Measurements from ENCODE around the gene MLLT1. TPM values are rescaled to one million over a fixed set of nuclear protein-coding genes. Genes with fewer than 3 reads are reported as not detected.
"Not testable (repeated sequence)": the region's sequence is repeated elsewhere in the genome, so short reads cannot be mapped to it uniquely, and the experiment has no call there.

MLLT1 gene
- total RNA-seq, 1 donor from 2014 or later, result 59.2 TPM

- H3K36me3 Mint-ChIP-seq (ENCODE audit: low read depth, unreplicated experiment), result peaks cover 9% of the 10 kb centered on the region
- TF ChIP-seq CTCF (IDR thresholded peaks at IDR 0.05; ENCODE audit: unreplicated experiment), result no peak
- peaks cover 24% of the 10 kb centered on the region for H3K9me3 Mint-ChIP-seq (ENCODE audit: unreplicated experiment)
- no peak for DNase-seq (ENCODE audit: low spot score)
- no peaks in the 10 kb centered on the region for H3K4me1 Mint-ChIP-seq (ENCODE audit: unreplicated experiment)
- H3K4me3 Mint-ChIP-seq (ENCODE audit: unreplicated experiment), result no peak overlapping the region
- no peak overlapping the region for H3K27ac Mint-ChIP-seq (ENCODE audit: unreplicated experiment)
- H3K27me3 Mint-ChIP-seq (ENCODE audit: unreplicated experiment), result peaks cover 6% of the 10 kb centered on the region
Measured at GRCh38 chr19:6287269-6287885, 7.6 kb upstream of the MLLT1 start.

- no peaks in the 10 kb centered on the region for H3K4me1 Mint-ChIP-seq (ENCODE audit: unreplicated experiment)
- H3K4me3 Mint-ChIP-seq (ENCODE audit: unreplicated experiment), result no peak overlapping the region
- TF ChIP-seq CTCF (IDR thresholded peaks at IDR 0.05; ENCODE audit: unreplicated experiment), result no peak
- DNase-seq (ENCODE audit: low spot score), result no peak
- H3K9me3 Mint-ChIP-seq (ENCODE audit: unreplicated experiment), result peaks cover 19% of the 10 kb centered on the region
- no peak overlapping the region for H3K27ac Mint-ChIP-seq (ENCODE audit: unreplicated experiment)
- peaks cover 6% of the 10 kb centered on the region for H3K27me3 Mint-ChIP-seq (ENCODE audit: unreplicated experiment)
- H3K36me3 Mint-ChIP-seq (ENCODE audit: low read depth, unreplicated experiment), result peaks cover 9% of the 10 kb centered on the region
Measured at GRCh38 chr19:6286676-6287075, 6.9 kb upstream of the MLLT1 start.

- not testable (repeated sequence) for H3K4me3 Mint-ChIP-seq (ENCODE audit: unreplicated experiment); H3K27ac Mint-ChIP-seq (ENCODE audit: unreplicated experiment); DNase-seq (ENCODE audit: low spot score)
Measured at GRCh38 chr19:6282393-6282792, 2.6 kb upstream of the MLLT1 start.

GRCh38 chr19:6279620-6279930 lies 200 bp downstream of the MLLT1 start:
- TF ChIP-seq CTCF (IDR thresholded peaks at IDR 0.05; ENCODE audit: unreplicated experiment), result no peak
- Mint-ChIP-seq H3K36me3 (ENCODE audit: low read depth, unreplicated experiment) (peaks cover 8% of the 10 kb centered on the region), H3K27me3 (ENCODE audit: unreplicated experiment) (peaks cover 13% of the 10 kb centered on the region), H3K4me1 (ENCODE audit: unreplicated experiment) (peaks cover 31% of the 10 kb centered on the region), H3K27ac (ENCODE audit: unreplicated experiment) (no peak overlapping the region), H3K9me3 (ENCODE audit: unreplicated experiment) (no peaks in the 10 kb centered on the region), H3K4me3 (ENCODE audit: unreplicated experiment) (no peak overlapping the region)
- DNase-seq (ENCODE audit: low spot score), result no peak

More at GRCh38 chr19:6282393-6282792, 2.6 kb upstream of the MLLT1 start:
- H3K4me1 Mint-ChIP-seq (ENCODE audit: unreplicated experiment), result peaks cover 17% of the 10 kb centered on the region
- not testable (repeated sequence) for H3K36me3 Mint-ChIP-seq (ENCODE audit: low read depth, unreplicated experiment); H3K9me3 Mint-ChIP-seq (ENCODE audit: unreplicated experiment)
- H3K27me3 Mint-ChIP-seq (ENCODE audit: unreplicated experiment), result peaks cover 15% of the 10 kb centered on the region

GRCh38 chr19:6278740-6279619 lies 795 bp downstream of the MLLT1 start:
- no peaks in the 10 kb centered on the region for H3K9me3 Mint-ChIP-seq (ENCODE audit: unreplicated experiment)
- peak overlapping the region; percentile 96 for H3K4me3 Mint-ChIP-seq (ENCODE audit: unreplicated experiment)
- peak overlapping the region; percentile 55 for H3K27ac Mint-ChIP-seq (ENCODE audit: unreplicated experiment)
- H3K27me3 Mint-ChIP-seq (ENCODE audit: unreplicated experiment), result peaks cover 13% of the 10 kb centered on the region
- no peak for DNase-seq (ENCODE audit: low spot score)
- no peak for TF ChIP-seq CTCF (IDR thresholded peaks at IDR 0.05; ENCODE audit: unreplicated experiment)
- peaks cover 8% of the 10 kb centered on the region for H3K36me3 Mint-ChIP-seq (ENCODE audit: low read depth, unreplicated experiment)
- H3K4me1 Mint-ChIP-seq (ENCODE audit: unreplicated experiment), result peaks cover 36% of the 10 kb centered on the region
